DND-41 (cell line): Measurements from ENCODE around the gene BSND.

Source experiments
- ATAC-seq: fragments of 200-7000 bp; cut with Tn5 transposase; 3 replicates; pipeline ENCODE4 v1.9.1; 2021; ENCODE audit warnings: low read depth; ENCODE audit not compliant: insufficient read depth
- DNase-seq: peaks from one replicate; pipeline ENCODE4 v3.0.0-alpha.2; 2020
- H2AFZ ChIP-seq: 2 replicates; pipeline ENCODE4 v1.6.0; 2012; ENCODE audit warnings: low read depth, low read length
- H3K27ac ChIP-seq: 2 replicates; pipeline ENCODE4 v1.5.1; 2012; ENCODE audit warnings: low read length, inconsistent platforms
- H3K27me3 ChIP-seq: fragments of 200-600 bp; sonication (generic); 2 replicates; pipeline ENCODE4 v1.6.0; 2012; ENCODE audit warnings: low read length, mild to moderate bottlenecking, inconsistent platforms; ENCODE audit not compliant: insufficient read depth, poor library complexity
- H3K36me3 ChIP-seq: 2 replicates; pipeline ENCODE4 v1.5.1; 2012; ENCODE audit warnings: low read length, inconsistent platforms; ENCODE audit not compliant: insufficient read depth
- H3K4me1 ChIP-seq: 2 replicates; pipeline ENCODE4 v1.5.1; 2012; ENCODE audit warnings: mild to moderate bottlenecking, low read length; ENCODE audit not compliant: insufficient read depth
- H3K4me2 ChIP-seq: 2 replicates; pipeline ENCODE4 v1.6.0; 2012; ENCODE audit warnings: mild to moderate bottlenecking, moderate library complexity, low read length, inconsistent platforms; ENCODE audit not compliant: insufficient read depth
- H3K4me3 ChIP-seq, 2 experiments: fragments of 200-600 bp in 1 of 2; shearing (Covaris generic) in 1 of 2; 2 replicates each; pipeline ENCODE4 v1.5.1; 2012 to 2016; ENCODE audit warnings: inconsistent platforms in 2 of 2, low read length in 2 of 2, mild to moderate bottlenecking in 2 of 2, low read depth in 1 of 2, moderate library complexity in 1 of 2
- H3K79me2 ChIP-seq: 2 replicates; pipeline ENCODE4 v1.6.0; 2012; ENCODE audit warnings: low read length, inconsistent platforms; ENCODE audit not compliant: insufficient read depth
- H3K9ac ChIP-seq: 2 replicates; pipeline ENCODE4 v1.6.0; 2012; ENCODE audit warnings: low read depth, mild to moderate bottlenecking, inconsistent platforms, low read length, moderate library complexity
- H3K9me3 ChIP-seq: 2 replicates; pipeline ENCODE4 v1.5.1; 2012; ENCODE audit warnings: low read length, moderate library complexity, mild to moderate bottlenecking, inconsistent platforms; ENCODE audit not compliant: insufficient read depth, severe bottlenecking
- H4K20me1 ChIP-seq: 2 replicates; pipeline ENCODE4 v1.6.0; 2012; ENCODE audit warnings: low read length; ENCODE audit not compliant: insufficient read depth
- EZH2 ChIP-seq: IDR thresholded peaks from 3 replicates; pipeline ENCODE4 v1.6.1; 2012; ENCODE audit warnings: borderline replicate concordance, low read depth, mild to moderate bottlenecking, moderate library complexity, low read length, inconsistent platforms; ENCODE audit not compliant: severe bottlenecking
- TF ChIP-seq, protein P1 (sequence below): IDR thresholded peaks from 2 replicates; pipeline ENCODE4 v1.5.1; 2012; ENCODE audit warnings: borderline replicate concordance, low read length, moderate library complexity, mild to moderate bottlenecking; ENCODE audit not compliant: poor library complexity, severe bottlenecking; ENCODE audit errors: extremely low read depth

The BSND gene

DNA sequence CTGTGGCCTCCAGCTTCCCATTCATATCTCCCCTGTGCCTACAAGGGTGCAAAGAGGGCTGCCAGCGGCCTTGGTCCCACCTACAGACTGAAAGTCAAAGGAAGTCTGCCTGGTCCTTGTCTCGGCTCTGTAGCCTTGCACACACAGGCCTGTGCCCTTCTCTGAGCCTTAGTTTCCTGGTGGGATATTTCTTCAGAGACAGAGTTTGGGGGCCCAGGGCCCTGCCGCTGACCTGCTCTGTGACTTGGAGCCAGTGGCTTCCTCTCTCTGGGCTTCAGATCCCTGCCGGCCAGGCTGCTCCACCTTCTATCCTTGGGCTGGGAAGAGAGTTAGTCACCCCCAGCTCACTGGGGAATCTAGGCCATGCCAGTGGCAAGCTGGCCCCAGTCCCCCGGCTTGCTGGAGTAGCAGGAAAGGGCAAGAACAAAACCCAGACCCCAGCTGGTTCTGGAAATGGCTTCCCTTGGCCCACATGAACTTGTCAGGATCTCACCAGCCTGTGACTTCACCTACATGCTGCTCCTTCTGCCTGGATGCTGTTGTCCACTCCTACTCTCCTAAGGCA lies 19.3 kb upstream of the BSND start:
- H3K9me3 ChIP-seq: no peaks in the 10 kb centered on the region
- no peak overlapping the region for H3K4me2 ChIP-seq
- H2AFZ ChIP-seq: no peak overlapping the region
- no peak for TF ChIP-seq EZH2
- TF ChIP-seq, protein P1, sequence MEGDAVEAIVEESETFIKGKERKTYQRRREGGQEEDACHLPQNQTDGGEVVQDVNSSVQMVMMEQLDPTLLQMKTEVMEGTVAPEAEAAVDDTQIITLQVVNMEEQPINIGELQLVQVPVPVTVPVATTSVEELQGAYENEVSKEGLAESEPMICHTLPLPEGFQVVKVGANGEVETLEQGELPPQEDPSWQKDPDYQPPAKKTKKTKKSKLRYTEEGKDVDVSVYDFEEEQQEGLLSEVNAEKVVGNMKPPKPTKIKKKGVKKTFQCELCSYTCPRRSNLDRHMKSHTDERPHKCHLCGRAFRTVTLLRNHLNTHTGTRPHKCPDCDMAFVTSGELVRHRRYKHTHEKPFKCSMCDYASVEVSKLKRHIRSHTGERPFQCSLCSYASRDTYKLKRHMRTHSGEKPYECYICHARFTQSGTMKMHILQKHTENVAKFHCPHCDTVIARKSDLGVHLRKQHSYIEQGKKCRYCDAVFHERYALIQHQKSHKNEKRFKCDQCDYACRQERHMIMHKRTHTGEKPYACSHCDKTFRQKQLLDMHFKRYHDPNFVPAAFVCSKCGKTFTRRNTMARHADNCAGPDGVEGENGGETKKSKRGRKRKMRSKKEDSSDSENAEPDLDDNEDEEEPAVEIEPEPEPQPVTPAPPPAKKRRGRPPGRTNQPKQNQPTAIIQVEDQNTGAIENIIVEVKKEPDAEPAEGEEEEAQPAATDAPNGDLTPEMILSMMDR: no peak
- H3K4me1 ChIP-seq: no peaks in the 10 kb centered on the region
- no peak overlapping the region for H3K4me3 ChIP-seq
- no peaks in the 10 kb centered on the region for H3K36me3 ChIP-seq
- H3K27ac ChIP-seq: no peak overlapping the region
- DNase-seq (no peak), ATAC-seq (no peak)
- no peaks in the 10 kb centered on the region for H4K20me1 ChIP-seq
- H3K27me3 ChIP-seq: peaks cover 11% of the 10 kb centered on the region
- H3K9ac ChIP-seq: no peak overlapping the region
- no peaks in the 10 kb centered on the region for H3K79me2 ChIP-seq

DNA sequence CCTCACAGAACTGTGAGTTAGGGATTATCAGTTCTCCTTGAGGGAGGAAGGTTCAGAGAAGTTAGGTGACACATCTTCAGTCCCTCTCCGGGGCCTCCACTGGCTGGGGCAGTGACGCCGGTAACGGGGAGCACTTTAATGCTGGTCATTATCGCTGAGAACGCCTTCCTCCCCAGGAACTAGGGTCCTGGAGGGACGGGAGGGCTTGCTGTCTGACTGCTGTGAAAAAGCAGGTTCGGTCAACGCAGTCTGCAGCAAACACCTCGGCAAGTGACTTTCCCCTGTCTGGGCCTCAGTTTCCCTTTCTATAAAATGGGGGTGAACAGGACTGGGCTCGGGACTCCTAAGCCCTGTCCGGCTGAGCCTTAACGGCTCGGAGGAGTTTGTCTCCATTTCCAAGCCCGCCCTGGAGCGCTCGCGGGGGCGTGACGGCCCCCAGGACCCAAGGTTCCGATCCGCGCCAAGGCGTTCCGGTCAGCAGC lies 18.6 kb upstream of the BSND start:
- no peak for DNase-seq
- Histone ChIP-seq H3K36me3 (no peaks in the 10 kb centered on the region), H3K4me3 (no peak overlapping the region)

DNA sequence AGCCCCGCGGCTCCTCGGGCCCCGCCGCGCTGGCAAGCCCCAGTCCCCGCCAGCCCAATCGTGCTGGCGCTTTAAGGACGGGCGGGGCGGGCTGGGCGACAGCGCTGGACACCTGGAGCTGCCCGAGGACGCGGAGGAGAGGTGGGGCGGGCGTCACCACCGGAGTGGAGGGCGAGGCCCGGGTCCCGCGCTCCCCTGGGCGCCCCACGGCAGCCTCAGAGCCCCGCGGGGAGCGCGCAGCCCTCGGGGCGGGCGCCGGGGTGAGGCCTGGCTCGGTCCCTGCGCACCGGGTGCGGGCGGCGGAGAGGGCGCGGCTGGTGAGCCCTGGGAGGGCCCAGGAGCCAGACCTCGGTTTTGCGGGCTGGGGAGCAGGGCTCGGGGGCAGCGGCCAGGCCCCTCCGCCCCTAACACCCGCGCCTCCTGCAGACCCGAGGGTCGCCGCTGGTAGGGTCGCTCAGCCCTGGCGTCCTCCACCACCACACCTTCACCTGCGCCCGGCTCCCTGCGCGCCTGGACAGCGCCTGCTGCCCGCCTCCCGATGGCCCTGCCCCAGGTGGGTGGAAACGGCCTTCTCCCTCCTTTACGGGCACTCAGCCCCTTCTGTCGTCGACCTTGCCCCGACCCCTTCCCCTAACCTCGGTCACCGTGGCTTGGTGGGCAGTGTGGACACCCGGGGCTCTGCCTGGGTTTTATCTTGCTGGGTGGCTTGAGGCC lies 18.0 kb upstream of the BSND start, which contains the start of gene TMEM61:
TSS of gene TMEM61 (plus strand) at position 101 of the 714 bp plus-strand sequence. CDS start at position 539, 438 bp downstream.
- H3K9ac ChIP-seq: no peak within 1 kb of the TSS
- DNase-seq (no peak), ATAC-seq (no peak)
- H3K79me2 ChIP-seq: no peaks in the 10 kb centered on the region
- H3K27me3 ChIP-seq: peaks cover 11% of the 10 kb centered on the region
- H3K36me3 ChIP-seq: no peaks in the 10 kb centered on the region
- no peaks in the 10 kb centered on the region for H3K9me3 ChIP-seq
- no peaks in the 10 kb centered on the region for H3K4me1 ChIP-seq
- H2AFZ ChIP-seq: no peak within 1 kb of the TSS
- no peak within 1 kb of the TSS for H3K4me2 ChIP-seq
- TF ChIP-seq EZH2: no peak
- H3K27ac ChIP-seq: no peak within 1 kb of the TSS
- H4K20me1 ChIP-seq: no peaks in the 10 kb centered on the region
- no peak within 1 kb of the TSS for H3K4me3 ChIP-seq

More for the DNA sequence above, 18.6 kb upstream of the BSND start:
- H2AFZ ChIP-seq: no peak overlapping the region
- peaks cover 11% of the 10 kb centered on the region for H3K27me3 ChIP-seq
- TF ChIP-seq, protein P1: no peak
- no peak overlapping the region for H3K9ac ChIP-seq
- H3K4me1 ChIP-seq: no peaks in the 10 kb centered on the region
- H4K20me1 ChIP-seq: no peaks in the 10 kb centered on the region
- H3K9me3 ChIP-seq: no peaks in the 10 kb centered on the region
- no peaks in the 10 kb centered on the region for H3K79me2 ChIP-seq
- no peak overlapping the region for H3K27ac ChIP-seq
- H3K4me2 ChIP-seq: no peak overlapping the region
- no peak for ATAC-seq

DNA sequence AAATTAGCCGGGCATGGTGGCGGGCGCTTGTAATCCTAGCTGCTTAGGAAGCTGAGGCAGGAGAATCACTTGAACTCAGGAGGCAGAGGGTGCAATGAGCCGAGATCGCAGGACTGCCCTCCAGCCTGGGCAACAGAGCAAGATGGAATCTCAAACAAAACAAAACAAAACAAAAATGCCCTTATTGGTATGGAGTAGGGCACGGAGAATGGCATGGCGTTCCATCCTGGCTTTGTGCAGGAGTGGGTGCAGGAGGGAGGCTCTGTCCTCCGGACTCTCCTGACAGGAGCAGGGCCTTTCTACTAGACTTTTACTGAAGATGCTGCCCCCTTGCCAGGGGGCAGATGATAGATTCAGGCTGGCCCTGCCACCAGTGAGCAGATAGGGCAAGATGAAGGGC lies 17.3 kb upstream of the BSND start:
- H3K36me3 ChIP-seq: no peaks in the 10 kb centered on the region
- TF ChIP-seq EZH2: no peak
- H3K9me3 ChIP-seq: no peaks in the 10 kb centered on the region
- H4K20me1 ChIP-seq: no peaks in the 10 kb centered on the region
- no peak overlapping the region for H2AFZ ChIP-seq
- no peak overlapping the region for H3K9ac ChIP-seq
- no peaks in the 10 kb centered on the region for H3K4me1 ChIP-seq
- no peak overlapping the region for H3K4me3 ChIP-seq
- no peak overlapping the region for H3K27ac ChIP-seq
- H3K79me2 ChIP-seq: no peaks in the 10 kb centered on the region
- H3K4me2 ChIP-seq: no peak overlapping the region
- H3K27me3 ChIP-seq: peaks cover 11% of the 10 kb centered on the region
- DNase-seq (no peak), ATAC-seq (no peak)
